HEK293 (cell line): ENCODE results near the gene TINCR.
A peak's percentile ranks its signal among the peaks of the same experiment; 100 is the strongest.

Source experiments
- CTCF ChIA-PET: fragments of 350-600 bp; formaldehyde crosslinking; extraction: SDS; loops from one replicate; lab custom pipeline; 2021; ENCODE audit warnings: antibody characterized with exemption; lab: Yijun Ruan, JAX
- POLR2A ChIA-PET: fragments of 300-600 bp; formaldehyde crosslinking; extraction: SDS; loops from one replicate; lab custom pipeline; 2020; ENCODE audit warnings: antibody characterized with exemption, inconsistent platforms; lab: Yijun Ruan, JAX
- H3K27ac ChIP-seq: fragments of 200-500 bp; sonication (Bioruptor generic); 2 replicates; pipeline ENCODE4 v1.5.1; 2014; ENCODE audit warnings: low read depth, low read length, control low read depth, inconsistent platforms; ENCODE audit errors: extremely low read depth
- H3K36me3 ChIP-seq, 2 experiments: fragments of 200-500 bp in 1 of 2; sonication (Bioruptor generic) in 1 of 2; 1 replicate in 1 of 2; 2 replicates in 1 of 2; pipeline ENCODE4 v1.5.1; 2014 to 2017; ENCODE audit warnings: inconsistent platforms in 2 of 2, low read length in 2 of 2; ENCODE audit not compliant: control insufficient read depth in 2 of 2, insufficient read depth in 1 of 2
- H3K4me1 ChIP-seq: fragments of 200-500 bp; sonication (Bioruptor generic); 2 replicates; pipeline ENCODE4 v1.5.1; 2014; ENCODE audit warnings: mild to moderate bottlenecking, low read length, inconsistent platforms; ENCODE audit not compliant: control insufficient read depth, insufficient read depth
- H3K4me3 ChIP-seq: 2 replicates; pipeline ENCODE4 v1.5.1; 2011; ENCODE audit warnings: low read depth, mild to moderate bottlenecking, control low read depth, low read length, moderate library complexity
- H3K9me3 ChIP-seq: fragments of 200-500 bp; sonication (Bioruptor generic); 2 replicates; pipeline ENCODE4 v1.5.1; 2014; ENCODE audit warnings: low read depth, low read length, inconsistent platforms; ENCODE audit not compliant: control insufficient read depth, insufficient read depth
- EGR2 ChIP-seq: fragments of 450-650 bp; formaldehyde crosslinking; IDR thresholded peaks from 2 replicates; pipeline ENCODE4 v1.5.1; 2016; ENCODE audit warnings: low read depth, missing biosample characterization, missing genetic modification characterization
- KLF16 ChIP-seq: fragments of 450-650 bp; formaldehyde crosslinking; IDR thresholded peaks from 2 replicates; pipeline ENCODE4 v1.5.1; 2017; ENCODE audit warnings: missing biosample characterization, missing genetic modification characterization
- KLF9 ChIP-seq: fragments of 450-650 bp; formaldehyde crosslinking; IDR thresholded peaks from 2 replicates; pipeline ENCODE4 v1.5.1; 2016; ENCODE audit warnings: missing biosample characterization, missing genetic modification characterization, low read depth
- MYNN ChIP-seq: fragments of 450-650 bp; formaldehyde crosslinking; IDR thresholded peaks from 2 replicates; pipeline ENCODE4 v1.5.1; 2016; ENCODE audit warnings: missing biosample characterization, missing genetic modification characterization, borderline replicate concordance
- RBAK ChIP-seq: fragments of 450-650 bp; formaldehyde crosslinking; IDR thresholded peaks from 2 replicates; pipeline ENCODE4 v1.5.1; 2016; ENCODE audit warnings: missing biosample characterization, missing genetic modification characterization
- REST ChIP-seq: fragments of 450-650 bp; formaldehyde crosslinking; IDR thresholded peaks from 2 replicates; pipeline ENCODE4 v1.5.1; 2016; ENCODE audit warnings: missing biosample characterization, missing genetic modification characterization
- SP2 ChIP-seq: fragments of 450-650 bp; formaldehyde crosslinking; IDR thresholded peaks from 2 replicates; pipeline ENCODE4 v1.5.1; 2016; ENCODE audit warnings: missing biosample characterization, missing genetic modification characterization
- TSHZ1 ChIP-seq: fragments of 450-650 bp; formaldehyde crosslinking; IDR thresholded peaks from 2 replicates; pipeline ENCODE4 v1.5.1; 2016; ENCODE audit warnings: missing biosample characterization, missing genetic modification characterization, borderline replicate concordance
- ZFP37 ChIP-seq: fragments of 450-650 bp; formaldehyde crosslinking; IDR thresholded peaks from 2 replicates; pipeline ENCODE4 v1.5.1; 2016; ENCODE audit warnings: missing biosample characterization, missing genetic modification characterization
- ZNF169 ChIP-seq: fragments of 450-650 bp; formaldehyde crosslinking; IDR thresholded peaks from 2 replicates; pipeline ENCODE4 v1.5.1; 2016; ENCODE audit warnings: missing biosample characterization, missing genetic modification characterization
- ZNF174 ChIP-seq: fragments of 450-650 bp; formaldehyde crosslinking; IDR thresholded peaks from 2 replicates; pipeline ENCODE4 v1.5.0; 2017; ENCODE audit warnings: missing biosample characterization, mild to moderate bottlenecking, missing genetic modification characterization
- ZNF184 ChIP-seq: fragments of 450-650 bp; IDR thresholded peaks from 2 replicates; pipeline ENCODE4 v1.5.1; 2018; ENCODE audit warnings: missing biosample characterization, mild to moderate bottlenecking, missing genetic modification characterization
- ZNF19 ChIP-seq: fragments of 450-650 bp; formaldehyde crosslinking; IDR thresholded peaks from 2 replicates; pipeline ENCODE4; 2016; ENCODE audit warnings: missing biosample characterization, missing genetic modification characterization, low read depth
- ZNF23 ChIP-seq: fragments of 450-650 bp; formaldehyde crosslinking; IDR thresholded peaks from 2 replicates; pipeline ENCODE4 v1.5.1; 2016; ENCODE audit warnings: missing biosample characterization, missing genetic modification characterization, borderline replicate concordance
- ZNF239 ChIP-seq: fragments of 450-650 bp; formaldehyde crosslinking; IDR thresholded peaks from 2 replicates; pipeline ENCODE4 v1.5.1; 2016; ENCODE audit warnings: missing biosample characterization, missing genetic modification characterization
- ZNF266 ChIP-seq: fragments of 450-650 bp; formaldehyde crosslinking; IDR thresholded peaks from 2 replicates; pipeline ENCODE4 v1.5.1; 2016; ENCODE audit warnings: missing biosample characterization, missing genetic modification characterization, low read depth
- ZNF341 ChIP-seq: fragments of 450-650 bp; formaldehyde crosslinking; IDR thresholded peaks from 2 replicates; pipeline ENCODE4; 2016; ENCODE audit warnings: low read depth, missing biosample characterization, missing genetic modification characterization
- ZNF362 ChIP-seq: fragments of 450-650 bp; formaldehyde crosslinking; IDR thresholded peaks from 2 replicates; pipeline ENCODE4 v1.5.1; 2016; ENCODE audit warnings: missing biosample characterization, missing genetic modification characterization
- ZNF423 ChIP-seq: fragments of 450-650 bp; formaldehyde crosslinking; IDR thresholded peaks from 2 replicates; pipeline ENCODE4 v1.5.1; 2016; ENCODE audit warnings: missing biosample characterization, missing genetic modification characterization
- ZNF548 ChIP-seq: fragments of 450-650 bp; formaldehyde crosslinking; IDR thresholded peaks from 2 replicates; pipeline ENCODE4 v1.5.1; 2016; ENCODE audit warnings: missing biosample characterization, missing genetic modification characterization
- ZNF580 ChIP-seq: fragments of 450-650 bp; formaldehyde crosslinking; IDR thresholded peaks from 2 replicates; pipeline ENCODE4 v1.5.1; 2016; ENCODE audit warnings: missing biosample characterization, missing genetic modification characterization
- ZNF621 ChIP-seq: fragments of 450-650 bp; formaldehyde crosslinking; IDR thresholded peaks from 2 replicates; pipeline ENCODE4 v1.5.1; 2017; ENCODE audit warnings: missing biosample characterization, missing genetic modification characterization
- ZNF639 ChIP-seq: fragments of 450-650 bp; formaldehyde crosslinking; IDR thresholded peaks from 2 replicates; pipeline ENCODE4 v1.5.1; 2016; ENCODE audit warnings: missing biosample characterization, missing genetic modification characterization
- ZNF692 ChIP-seq: fragments of 450-650 bp; formaldehyde crosslinking; IDR thresholded peaks from 2 replicates; pipeline ENCODE4 v1.5.1; 2016; ENCODE audit warnings: missing biosample characterization, missing genetic modification characterization
- ZNF76 ChIP-seq: fragments of 450-650 bp; formaldehyde crosslinking; IDR thresholded peaks from 2 replicates; pipeline ENCODE4; 2016; ENCODE audit warnings: low read depth, missing biosample characterization, missing genetic modification characterization, borderline replicate concordance
- ZNF785 ChIP-seq: fragments of 450-650 bp; formaldehyde crosslinking; IDR thresholded peaks from 2 replicates; pipeline ENCODE4 v1.5.1; 2016; ENCODE audit warnings: missing biosample characterization, missing genetic modification characterization
- ZXDB ChIP-seq: fragments of 450-650 bp; formaldehyde crosslinking; IDR thresholded peaks from 2 replicates; pipeline ENCODE4 v1.5.1; 2016; ENCODE audit warnings: missing biosample characterization, missing genetic modification characterization

TINCR gene

GRCh38 chr19:5563935-5564612, 3.7 kb downstream of the TINCR start (continued):
- TF ChIP-seq KLF16 (tag by site-specific recombination), result no peak
- no peak for TF ChIP-seq MYNN
- no peak for TF ChIP-seq TSHZ1 (tag by site-specific recombination)
- TF ChIP-seq ZFP37 (tag by site-specific recombination), result no peak
- no peak for TF ChIP-seq ZNF785 (tag by site-specific recombination)
- TF ChIP-seq ZNF23, result no peak
- TF ChIP-seq ZNF266, result no peak
- TF ChIP-seq RBAK, result no peak
- no peak for TF ChIP-seq ZNF362 (tag by site-specific recombination)
- TF ChIP-seq ZNF621 (tag by site-specific recombination), result no peak
- TF ChIP-seq ZNF341 (tag by site-specific recombination), result no peak
- TF ChIP-seq ZNF692, result 0 out of 2 replicates have a peak, but pooled peaks have one; percentile 18
- no peak for TF ChIP-seq EGR2
- TF ChIP-seq ZNF423 (tag by site-specific recombination), result no peak
- no peak for TF ChIP-seq ZNF239 (tag by site-specific recombination)
- TF ChIP-seq ZNF639 (tag by site-specific recombination), result 0 out of 2 replicates have a peak, but pooled peaks have one; percentile 9

- H3K36me3 ChIP-seq, result no peaks in the 10 kb centered on the region
- no peaks in the 10 kb centered on the region for H3K9me3 ChIP-seq
- ChIA-PET CTCF (interaction anchor here (0.6 to 1.2 kb wide), 3 partner anchors 10 to 40 kb away, joined by 4 to 8 read pairs (median 4); no protein-coding TSS in a partner anchor), POLR2A (no interaction called here)
- no peak overlapping the region for H3K27ac ChIP-seq
- H3K4me3 ChIP-seq, result no peak overlapping the region
- H3K4me1 ChIP-seq, result no peaks in the 10 kb centered on the region
- no peak for TF ChIP-seq SP2 (tag by site-specific recombination)
- peak; percentile 38; the same call in 1 of the 2 replicates for TF ChIP-seq KLF9 (tag by site-specific recombination)
- no peak for TF ChIP-seq ZNF19 (tag by site-specific recombination)
- no peak for TF ChIP-seq ZNF169 (tag by site-specific recombination)
- TF ChIP-seq ZNF548 (tag by site-specific recombination), result no peak
- 0 out of 2 replicates have a peak, but pooled peaks have one; percentile 35 for TF ChIP-seq ZNF580 (tag by site-specific recombination)
- TF ChIP-seq ZNF174 (tag by site-specific recombination), result no peak
- TF ChIP-seq ZNF341 (tag by site-specific recombination), result peak; percentile 86
- TF ChIP-seq ZNF76 (tag by site-specific recombination), result no peak
- TF ChIP-seq REST (tag by site-specific recombination), result no peak
- no peak for TF ChIP-seq ZNF184 (tag by site-specific recombination)
- no peak for TF ChIP-seq ZXDB (tag by site-specific recombination)
These were observed 4.7 kb downstream of the TINCR start for GRCh38 chr19:5563008-5563431.
